Activated naive CD4-positive, alpha-beta T cell treated with anti-CD3 and anti-CD28 coated beads, Interleukin-2, amount 50 U/mL, for 16 hours (primary cell): Measurements from ENCODE around the gene KCND2.
"Not testable (repeated sequence)": the region's sequence is repeated elsewhere in the genome, so short reads cannot be mapped to it uniquely, and the experiment has no call there.

ENCODE experiments used
- DNase-seq: peaks from one replicate; pipeline ENCODE4 v3.0.0-alpha.2; 2020

The KCND2 gene

GRCh38 chr7:120272701-120273475 lies at the start of gene KCND2:
Gene KCND2, plus strand, starts transcription at chr7:120273175.
- no peak for DNase-seq

- no peak for DNase-seq
Measured at GRCh38 chr7:120226188-120226587, 46.8 kb upstream of the KCND2 start.

GRCh38 chr7:120227255-120227654 lies 45.7 kb upstream of the KCND2 start:
- DNase-seq = no peak

GRCh38 chr7:120229084-120229483 lies 43.9 kb upstream of the KCND2 start:
- no peak for DNase-seq

- no peak for DNase-seq
Measured at GRCh38 chr7:120233338-120233737, 39.6 kb upstream of the KCND2 start.

GRCh38 chr7:120240350-120240749 lies 32.6 kb upstream of the KCND2 start:
- not testable (repeated sequence) for DNase-seq

- DNase-seq = no peak
Measured at GRCh38 chr7:120241973-120242372, 31.0 kb upstream of the KCND2 start.

- no peak for DNase-seq
Measured at GRCh38 chr7:120254845-120255244, 18.1 kb upstream of the KCND2 start.

- DNase-seq = no peak
Measured at GRCh38 chr7:120256344-120257070, 16.5 kb upstream of the KCND2 start.

GRCh38 chr7:120259386-120259785 lies 13.6 kb upstream of the KCND2 start:
- DNase-seq = no peak

- no peak for DNase-seq
Measured at GRCh38 chr7:120260111-120260510, 12.9 kb upstream of the KCND2 start.

- no peak for DNase-seq
Measured at GRCh38 chr7:120272261-120272660, 714 bp upstream of the KCND2 start.

- DNase-seq = no peak
Measured at GRCh38 chr7:120273476-120273975, 551 bp downstream of the KCND2 start.

GRCh38 chr7:120274482-120274881 lies 1.5 kb downstream of the KCND2 start:
- DNase-seq = no peak

- DNase-seq = no peak
Measured at GRCh38 chr7:120274899-120275298, 1.9 kb downstream of the KCND2 start.

- no peak for DNase-seq
Measured at GRCh38 chr7:120276720-120277119, 3.7 kb downstream of the KCND2 start.

GRCh38 chr7:120278773-120279172 lies 5.8 kb downstream of the KCND2 start:
- no peak for DNase-seq

- DNase-seq = no peak
Measured at GRCh38 chr7:120280743-120281142, 7.8 kb downstream of the KCND2 start.

GRCh38 chr7:120293027-120293426 lies 20.1 kb downstream of the KCND2 start:
- no peak for DNase-seq

GRCh38 chr7:120302190-120302589 lies 29.2 kb downstream of the KCND2 start:
- DNase-seq = no peak

GRCh38 chr7:120303105-120303504 lies 30.1 kb downstream of the KCND2 start:
- DNase-seq = no peak

GRCh38 chr7:120304674-120305073 lies 31.7 kb downstream of the KCND2 start:
- DNase-seq = no peak

- no peak for DNase-seq
Measured at GRCh38 chr7:120307991-120308545, 35.1 kb downstream of the KCND2 start.
